ENCODE measurements around the gene DYRK3. TPM values are rescaled to one million over a fixed set of nuclear protein-coding genes. Genes with fewer than 3 reads are reported as not detected.

Gene DYRK3
- total RNA-seq: 12.1 and 13.0 TPM in 2 replicates

DNA sequence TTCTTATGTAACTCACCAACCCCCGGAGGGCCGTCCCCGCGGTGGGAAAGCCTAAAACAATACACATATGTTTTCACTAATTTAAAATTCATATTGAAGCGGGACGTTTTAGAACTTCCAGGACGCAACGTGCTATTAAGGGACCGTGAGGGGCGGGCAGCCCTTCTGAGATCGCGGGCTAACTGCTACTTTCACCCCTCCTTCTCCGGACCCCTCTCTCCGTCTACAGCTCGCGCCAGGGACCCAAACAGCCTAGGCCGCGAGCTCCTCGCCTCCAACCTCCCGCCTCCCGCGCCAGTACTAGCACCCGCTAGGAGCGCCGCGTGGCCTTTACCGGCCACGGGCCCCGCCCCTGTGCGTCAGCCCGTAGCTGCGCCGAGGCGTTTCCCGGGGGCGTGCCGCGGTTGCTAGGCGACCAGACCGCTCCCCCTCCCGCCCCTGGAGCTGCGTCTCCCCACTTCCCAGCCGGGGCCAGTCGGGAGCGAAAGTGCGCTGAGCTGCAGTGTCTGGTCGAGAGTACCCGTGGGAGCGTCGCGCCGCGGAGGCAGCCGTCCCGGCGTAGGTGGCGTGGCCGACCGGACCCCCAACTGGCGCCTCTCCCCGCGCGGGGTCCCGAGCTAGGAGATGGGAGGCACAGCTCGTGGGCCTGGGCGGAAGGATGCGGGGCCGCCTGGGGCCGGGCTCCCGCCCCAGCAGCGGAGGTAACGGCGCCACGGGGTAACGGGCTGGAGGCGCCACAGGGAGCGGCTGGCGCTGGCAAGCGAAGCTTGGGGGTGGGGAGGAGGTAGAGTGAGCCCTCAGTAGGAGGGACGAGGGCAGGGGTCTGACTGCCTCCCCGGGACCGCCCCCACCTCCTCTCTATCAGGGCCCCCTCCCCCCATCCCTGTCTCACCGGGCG, at the start of gene DYRK3:
Gene DYRK3, plus strand, starts transcription at position 457 of the 898 bp plus-strand sequence. Its CDS starts 168 bp downstream, at position 625.
- Mint-ChIP-seq H3K4me1 (ENCODE audit: low read depth) (peaks cover 23% of the 10 kb centered on the region), H3K27ac (peak within 1 kb of the TSS; percentile 95), H3K9me3 (no peaks in the 10 kb centered on the region), H3K27me3 (ENCODE audit: low read depth) (peaks cover 14% of the 10 kb centered on the region), H3K4me3 (ENCODE audit: low read depth) (peak within 1 kb of the TSS; percentile 85), H3K36me3 (ENCODE audit: low read depth) (peaks cover 18% of the 10 kb centered on the region)
- DNase-seq (ENCODE audit: low spot score): peak; percentile 93
- intact Hi-C loops (cut with micrococcal nuclease): loop anchor here (1.0 to 5.0 kb wide), 4 partner anchors 23 to 277 kb away; partner anchors contain the start of gene EIF2D

DNA sequence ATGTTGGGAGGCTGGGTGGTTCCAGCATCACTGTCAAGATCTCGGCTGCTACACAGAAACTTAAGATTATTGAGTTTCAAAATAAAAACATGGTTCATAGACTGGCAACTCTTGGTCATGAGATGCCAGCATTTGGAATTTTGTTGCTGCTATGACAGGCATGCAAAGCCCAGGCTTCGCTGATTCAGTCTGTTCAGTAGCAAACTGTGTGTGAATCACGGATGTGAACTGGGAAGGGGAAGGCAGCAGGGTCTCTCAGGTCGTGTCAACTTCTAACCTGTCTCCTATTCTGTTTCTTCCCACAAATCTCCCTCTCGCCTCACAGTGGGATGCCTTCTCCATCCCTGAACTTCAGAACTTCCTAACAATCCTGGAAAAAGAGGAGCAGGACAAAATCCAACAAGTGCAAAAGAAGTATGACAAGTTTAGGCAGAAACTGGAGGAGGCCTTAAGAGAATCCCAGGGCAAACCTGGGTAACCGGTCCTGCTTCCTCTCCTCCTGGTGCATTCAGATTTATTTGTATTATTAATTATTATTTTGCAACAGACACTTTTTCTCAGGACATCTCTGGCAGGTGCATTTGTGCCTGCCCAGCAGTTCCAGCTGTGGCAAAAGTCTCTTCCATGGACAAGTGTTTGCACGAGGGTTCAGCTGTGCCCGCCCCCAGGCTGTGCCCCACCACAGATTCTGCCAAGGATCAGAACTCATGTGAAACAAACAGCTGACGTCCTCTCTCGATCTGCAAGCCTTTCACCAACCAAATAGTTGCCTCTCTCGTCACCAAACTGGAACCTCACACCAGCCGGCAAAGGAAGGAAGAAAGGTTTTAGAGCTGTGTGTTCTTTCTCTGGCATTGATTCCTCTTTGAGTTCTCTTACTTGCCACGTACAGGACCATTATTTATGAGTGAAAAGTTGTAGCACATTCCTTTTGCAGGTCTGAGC, 48.6 kb upstream of the DYRK3 start:
- Mint-ChIP-seq H3K4me1 (ENCODE audit: low read depth) (peaks cover 79% of the 10 kb centered on the region), H3K27ac (peak overlapping the region; percentile 97), H3K27me3 (ENCODE audit: low read depth) (no peaks in the 10 kb centered on the region), H3K9me3 (no peaks in the 10 kb centered on the region), H3K36me3 (ENCODE audit: low read depth) (peaks cover 93% of the 10 kb centered on the region), H3K4me3 (ENCODE audit: low read depth) (no peak overlapping the region)
- intact Hi-C loops (cut with micrococcal nuclease): no loop called here
- DNase-seq (ENCODE audit: low spot score): no peak

GRCh38 chr1:206587904-206588303, 47.4 kb upstream of the DYRK3 start:
- DNase-seq (ENCODE audit: low spot score): no peak
- H3K36me3 Mint-ChIP-seq (ENCODE audit: low read depth): peaks cover 94% of the 10 kb centered on the region
- H3K27ac Mint-ChIP-seq: peak overlapping the region; percentile 97
- intact Hi-C loops (cut with micrococcal nuclease): no loop called here
- no peaks in the 10 kb centered on the region for H3K27me3 Mint-ChIP-seq (ENCODE audit: low read depth)
- no peak overlapping the region for H3K4me3 Mint-ChIP-seq (ENCODE audit: low read depth)
- H3K4me1 Mint-ChIP-seq (ENCODE audit: low read depth): peaks cover 77% of the 10 kb centered on the region
- H3K9me3 Mint-ChIP-seq: no peaks in the 10 kb centered on the region

DNA sequence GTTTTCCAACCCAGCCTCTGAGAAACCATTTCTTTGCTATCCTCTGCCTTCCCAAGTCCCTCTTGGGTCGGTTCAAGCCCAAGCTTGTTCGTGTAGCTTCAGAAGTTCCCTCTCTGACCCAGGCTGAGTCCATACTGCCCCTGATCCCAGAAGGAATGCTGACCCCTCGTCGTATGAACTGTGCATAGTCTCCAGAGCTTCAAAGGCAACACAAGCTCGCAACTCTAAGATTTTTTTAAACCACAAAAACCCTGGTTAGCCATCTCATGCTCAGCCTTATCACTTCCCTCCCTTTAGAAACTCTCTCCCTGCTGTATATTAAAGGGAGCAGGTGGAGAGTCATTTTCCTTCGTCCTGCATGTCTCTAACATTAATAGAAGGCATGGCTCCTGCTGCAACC, 46.8 kb upstream of the DYRK3 start:
- no peaks in the 10 kb centered on the region for H3K9me3 Mint-ChIP-seq
- H3K4me3 Mint-ChIP-seq (ENCODE audit: low read depth): no peak overlapping the region
- peaks cover 92% of the 10 kb centered on the region for H3K36me3 Mint-ChIP-seq (ENCODE audit: low read depth)
- intact Hi-C loops (cut with micrococcal nuclease): no loop called here
- H3K4me1 Mint-ChIP-seq (ENCODE audit: low read depth): peaks cover 71% of the 10 kb centered on the region
- no peak for DNase-seq (ENCODE audit: low spot score)
- peak overlapping the region; percentile 97 for H3K27ac Mint-ChIP-seq
- no peaks in the 10 kb centered on the region for H3K27me3 Mint-ChIP-seq (ENCODE audit: low read depth)

DNA sequence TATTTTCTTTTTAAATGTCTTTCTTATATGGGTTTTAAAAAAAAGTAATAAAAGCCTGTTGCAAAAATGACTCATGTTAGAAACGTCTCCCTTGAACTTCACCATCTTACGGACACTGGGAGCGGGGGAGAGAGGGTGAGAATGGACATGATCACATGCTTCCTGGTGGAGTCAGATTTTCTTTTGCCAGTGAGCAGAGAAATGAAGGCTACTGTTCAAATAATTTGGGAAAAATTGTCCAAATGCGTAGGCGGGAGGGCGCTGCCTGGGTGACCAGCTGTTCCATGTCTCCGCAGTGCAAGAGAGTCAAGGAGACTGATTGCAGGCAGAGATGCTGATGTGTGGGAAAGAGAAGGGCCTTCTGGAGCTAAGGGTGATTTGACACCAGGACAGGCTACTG, 46.1 kb upstream of the DYRK3 start:
- intact Hi-C loops (cut with micrococcal nuclease): no loop called here
- peak overlapping the region; percentile 97 for H3K27ac Mint-ChIP-seq

DNA sequence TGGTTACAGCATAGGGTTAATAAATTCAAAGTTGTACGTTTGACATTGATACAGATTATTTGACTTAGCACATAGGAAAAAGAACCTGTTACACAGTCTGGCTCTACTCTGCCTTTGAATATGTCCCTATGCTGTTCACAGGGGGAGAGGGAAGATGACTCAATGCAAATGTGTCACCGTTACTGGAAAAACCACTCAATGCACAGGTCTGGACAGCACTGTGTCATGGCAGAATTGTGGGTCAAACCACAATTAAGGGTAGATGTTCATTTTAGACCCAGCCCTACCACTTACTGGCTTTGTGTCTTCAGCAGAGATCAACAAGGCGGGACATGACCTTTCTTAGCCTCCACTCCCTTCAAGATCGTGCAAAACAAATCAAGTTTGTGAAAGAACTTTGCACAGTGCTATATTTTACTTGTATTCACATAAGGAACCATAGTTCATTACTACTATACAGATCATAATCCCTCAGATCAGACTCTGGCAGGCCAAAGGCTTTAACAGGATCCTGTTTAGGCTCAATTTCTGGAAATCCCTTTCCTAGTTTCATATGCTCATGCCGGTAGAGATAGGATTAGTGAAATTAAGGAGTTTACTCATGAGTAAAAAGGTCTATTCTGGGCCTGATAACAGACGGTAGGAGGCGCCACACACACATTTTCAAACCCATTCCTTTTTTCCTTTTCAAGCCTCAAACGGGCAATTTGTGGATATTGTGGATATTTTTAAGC, 45.1 kb upstream of the DYRK3 start:
- peaks cover 65% of the 10 kb centered on the region for H3K4me1 Mint-ChIP-seq (ENCODE audit: low read depth)
- peak overlapping the region; percentile 62 for H3K4me3 Mint-ChIP-seq (ENCODE audit: low read depth)
- peaks cover 86% of the 10 kb centered on the region for H3K36me3 Mint-ChIP-seq (ENCODE audit: low read depth)
- H3K9me3 Mint-ChIP-seq: no peaks in the 10 kb centered on the region
- peak overlapping the region; percentile 97 for H3K27ac Mint-ChIP-seq
- H3K27me3 Mint-ChIP-seq (ENCODE audit: low read depth): no peaks in the 10 kb centered on the region
- DNase-seq (ENCODE audit: low spot score): peak; percentile 62
- intact Hi-C loops (cut with micrococcal nuclease): loop anchor here (1.0 to 2.0 kb wide), 6 partner anchors 10 to 86 kb away; no protein-coding TSS in a partner anchor

More for the DNA sequence above, 46.1 kb upstream of the DYRK3 start:
- Mint-ChIP-seq H3K4me3 (ENCODE audit: low read depth) (peak overlapping the region; percentile 33), H3K4me1 (ENCODE audit: low read depth) (peaks cover 66% of the 10 kb centered on the region), H3K27me3 (ENCODE audit: low read depth) (no peaks in the 10 kb centered on the region), H3K36me3 (ENCODE audit: low read depth) (peaks cover 88% of the 10 kb centered on the region), H3K9me3 (no peaks in the 10 kb centered on the region)
- DNase-seq (ENCODE audit: low spot score): no peak

GRCh38 chr1:206591226-206591625, 44.1 kb upstream of the DYRK3 start:
- Mint-ChIP-seq H3K36me3 (ENCODE audit: low read depth) (peaks cover 86% of the 10 kb centered on the region), H3K4me1 (ENCODE audit: low read depth) (peaks cover 59% of the 10 kb centered on the region), H3K4me3 (ENCODE audit: low read depth) (no peak overlapping the region), H3K9me3 (no peaks in the 10 kb centered on the region), H3K27me3 (ENCODE audit: low read depth) (no peaks in the 10 kb centered on the region), H3K27ac (peak overlapping the region; percentile 97)
- DNase-seq (ENCODE audit: low spot score): no peak
- intact Hi-C loops (cut with micrococcal nuclease): loop anchor here (2.0 kb wide), 2 partner anchors 16 to 46 kb away; no protein-coding TSS in a partner anchor

DNA sequence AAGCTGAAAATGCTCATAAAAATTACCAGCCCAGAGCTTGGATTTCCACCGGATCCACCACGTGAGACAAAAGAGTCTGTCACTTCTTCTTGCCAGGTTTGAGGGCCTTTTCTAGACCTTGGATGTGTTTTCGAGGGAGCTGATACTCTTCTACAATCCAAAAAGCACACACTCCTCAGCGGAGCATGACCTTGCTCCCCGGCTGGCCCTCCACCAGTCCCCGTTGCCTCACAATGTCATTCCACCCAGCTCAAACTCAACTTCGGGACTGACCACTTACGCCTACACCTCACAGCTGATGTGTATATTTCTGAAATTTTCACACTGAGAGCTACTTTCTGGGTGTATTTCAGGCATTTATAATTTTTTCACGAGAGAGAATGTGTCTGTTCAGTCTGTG, 43.6 kb upstream of the DYRK3 start:
- Mint-ChIP-seq H3K36me3 (ENCODE audit: low read depth) (peaks cover 83% of the 10 kb centered on the region), H3K27me3 (ENCODE audit: low read depth) (no peaks in the 10 kb centered on the region), H3K4me3 (ENCODE audit: low read depth) (no peak overlapping the region), H3K4me1 (ENCODE audit: low read depth) (peaks cover 55% of the 10 kb centered on the region), H3K27ac (peak overlapping the region; percentile 97), H3K9me3 (no peaks in the 10 kb centered on the region)
- DNase-seq (ENCODE audit: low spot score): no peak
- intact Hi-C loops (cut with micrococcal nuclease): loop anchor here (2.0 kb wide), 2 partner anchors 17 to 47 kb away; no protein-coding TSS in a partner anchor

DNA sequence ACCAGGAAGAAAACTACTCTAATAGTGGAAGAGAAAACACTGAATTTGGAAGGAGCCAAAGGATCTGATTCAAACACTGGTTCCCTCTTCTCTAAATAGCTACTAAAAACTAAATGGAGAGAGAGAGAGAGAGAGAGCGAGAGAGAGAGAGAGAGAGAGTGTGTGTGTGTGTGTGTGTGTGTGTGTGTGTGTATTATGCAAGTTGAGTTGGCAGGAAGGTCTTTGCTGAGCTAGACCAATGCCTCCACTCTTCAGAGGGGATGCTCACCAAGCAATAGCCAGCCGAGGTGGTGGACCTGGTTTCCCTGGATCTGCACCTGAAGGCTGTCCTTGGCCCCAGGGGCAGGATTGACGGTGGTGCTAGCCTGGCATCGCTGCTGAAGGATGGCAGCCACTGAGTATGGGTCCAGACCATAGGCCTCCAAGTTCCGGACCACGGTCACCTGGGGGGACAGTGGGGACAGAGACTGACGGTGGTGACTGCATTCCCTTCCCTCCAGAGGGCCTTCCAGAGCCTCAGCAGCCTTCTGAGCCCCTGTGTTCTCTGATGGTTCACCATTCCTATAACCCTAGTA, 41.9 kb upstream of the DYRK3 start:
- H3K4me3 Mint-ChIP-seq (ENCODE audit: low read depth): no peak overlapping the region
- peaks cover 72% of the 10 kb centered on the region for H3K36me3 Mint-ChIP-seq (ENCODE audit: low read depth)
- no peak for DNase-seq (ENCODE audit: low spot score)
- intact Hi-C loops (cut with micrococcal nuclease): no loop called here
- no peaks in the 10 kb centered on the region for H3K9me3 Mint-ChIP-seq
- H3K27ac Mint-ChIP-seq: peak overlapping the region; percentile 50
- no peaks in the 10 kb centered on the region for H3K27me3 Mint-ChIP-seq (ENCODE audit: low read depth)
- H3K4me1 Mint-ChIP-seq (ENCODE audit: low read depth): peaks cover 40% of the 10 kb centered on the region

DNA sequence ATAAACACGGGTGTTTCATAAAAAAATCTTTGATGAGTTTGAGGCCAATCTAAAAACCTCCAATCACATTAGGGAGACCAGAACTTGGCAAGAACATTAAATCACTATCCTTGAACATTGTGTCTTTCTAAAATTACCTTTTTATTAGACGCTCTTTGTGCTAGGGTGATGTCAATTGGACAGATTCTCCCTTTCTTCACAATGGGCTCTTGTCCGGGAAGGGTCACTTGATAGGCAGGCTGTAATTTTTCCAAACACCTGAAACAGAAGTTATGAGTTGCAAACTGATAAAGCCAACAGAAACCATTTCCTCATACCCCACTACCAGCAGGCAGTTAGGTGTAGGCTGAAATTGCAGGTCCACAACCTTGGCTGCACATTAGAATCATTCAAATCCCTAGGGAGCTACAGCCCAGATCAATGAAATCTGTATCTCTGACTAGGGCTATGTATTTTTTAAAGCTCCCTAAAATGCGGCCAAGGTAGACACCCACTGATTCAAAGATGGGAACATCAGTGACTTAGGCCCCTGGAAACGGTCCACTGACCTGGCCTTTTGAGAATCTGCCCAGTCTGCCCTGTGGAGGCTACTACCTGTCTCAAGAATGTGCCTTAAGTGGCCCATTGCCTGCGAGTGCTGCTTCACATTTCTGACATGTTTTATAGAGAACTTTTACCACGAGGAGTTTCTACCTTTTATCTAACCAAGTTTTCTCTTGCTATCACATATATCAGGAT, 39.6 kb upstream of the DYRK3 start:
- intact Hi-C loops (cut with micrococcal nuclease): no loop called here
- Mint-ChIP-seq H3K9me3 (no peaks in the 10 kb centered on the region), H3K36me3 (ENCODE audit: low read depth) (peaks cover 68% of the 10 kb centered on the region), H3K4me3 (ENCODE audit: low read depth) (no peak overlapping the region), H3K4me1 (ENCODE audit: low read depth) (peaks cover 19% of the 10 kb centered on the region), H3K27ac (no peak overlapping the region), H3K27me3 (ENCODE audit: low read depth) (no peaks in the 10 kb centered on the region)
- no peak for DNase-seq (ENCODE audit: low spot score)

GRCh38 chr1:206596319-206596666, 39.0 kb upstream of the DYRK3 start:
- peaks cover 13% of the 10 kb centered on the region for H3K4me1 Mint-ChIP-seq (ENCODE audit: low read depth)
- no peak overlapping the region for H3K4me3 Mint-ChIP-seq (ENCODE audit: low read depth)
- DNase-seq (ENCODE audit: low spot score): no peak
- intact Hi-C loops (cut with micrococcal nuclease): no loop called here
- no peaks in the 10 kb centered on the region for H3K9me3 Mint-ChIP-seq
- H3K27me3 Mint-ChIP-seq (ENCODE audit: low read depth): no peaks in the 10 kb centered on the region
- H3K36me3 Mint-ChIP-seq (ENCODE audit: low read depth): peaks cover 68% of the 10 kb centered on the region
- H3K27ac Mint-ChIP-seq: no peak overlapping the region
